ENCODE data around the gene AREG. TPM values are rescaled to one million over a fixed set of nuclear protein-coding genes. Genes with fewer than 3 reads are reported as not detected.

Gene AREG
- polyA plus RNA-seq, 1 donor (not counting 4 experiments of a cell fraction or from before 2014, with no cell fraction given), result 1,566 TPM

GRCh38 chr4:74428276-74428675, 16.7 kb upstream of the AREG start:
- Histone ChIP-seq H3K9ac (ENCODE audit: control insufficient read depth, extremely low read depth, insufficient read depth, low read length) (no peak overlapping the region), H3K4me2 (ENCODE audit: control insufficient read depth, extremely low read depth, insufficient read depth, low read depth, low read length) (peak overlapping the region; percentile 47), H3K27me3 (ENCODE audit: control insufficient read depth, extremely low read depth, insufficient read depth, low read length) (no peaks in the 10 kb centered on the region), H3K9me1 (ENCODE audit: control insufficient read depth, extremely low read depth, insufficient read depth, low read length) (no peaks in the 10 kb centered on the region), H3K9me3 (ENCODE audit: control insufficient read depth, low read depth, low read length) (no peaks in the 10 kb centered on the region), H3K4me3 (ENCODE audit: control insufficient read depth in 2 of 3, extremely low read depth in 1 of 3, insufficient read depth in 2 of 3, low read depth in 1 of 3, low read length in 3 of 3) (peak overlapping the region in 1 of 3 experiments; percentile 26), H3K79me2 (ENCODE audit: control insufficient read depth, insufficient read depth, low read length) (no peaks in the 10 kb centered on the region), H4K20me1 (ENCODE audit: control insufficient read depth, extremely low read depth, insufficient read depth, low read length) (no peaks in the 10 kb centered on the region), H3K4me1 (ENCODE audit: control insufficient read depth, extremely low read depth, insufficient read depth, low read length) (peaks cover 77% of the 10 kb centered on the region), H3K36me3 (ENCODE audit: control insufficient read depth in 2 of 2, extremely low read depth in 1 of 2, insufficient read depth in 2 of 2, low read length in 2 of 2) (no peaks in the 10 kb centered on the region), H2AFZ (ENCODE audit: control insufficient read depth, low read length) (no peak overlapping the region), H3K27ac (ENCODE audit: control insufficient read depth, insufficient read depth, low read length) (peak overlapping the region; percentile 61)
- no peak for TF ChIP-seq CTCF (optimal IDR thresholded peaks at IDR 0.05 in 1 of 3, IDR thresholded peaks at IDR 0.05 in 1 of 3, conservative IDR thresholded peaks at IDR 0.05 in 1 of 3; ENCODE audit: extremely low read depth in 1 of 3, insufficient read depth in 2 of 3, low read length in 3 of 3)
- TF ChIP-seq EZH2 (IDR thresholded peaks at IDR 0.05; ENCODE audit: low read length), result no peak
- FAIRE-seq (peak; percentile 81), DNase-seq (ENCODE audit: low read depth, low spot score) (no peak)
- dilution Hi-C loops (cut with MboI; ENCODE audit: extremely low pct_ligation_motif_present, low sequenced_read_pairs), result no loop called here

GRCh38 chr4:74431113-74431826, 13.7 kb upstream of the AREG start:
- DNase-seq (ENCODE audit: low read depth, low spot score) (peak; percentile 64), FAIRE-seq (peak; percentile 83)
- H3K4me2 ChIP-seq (ENCODE audit: control insufficient read depth, extremely low read depth, insufficient read depth, low read depth, low read length), result peak overlapping the region; percentile 2
- H3K79me2 ChIP-seq (ENCODE audit: control insufficient read depth, insufficient read depth, low read length), result no peaks in the 10 kb centered on the region
- no peak overlapping the region for H3K4me3 ChIP-seq (ENCODE audit: control insufficient read depth in 2 of 3, extremely low read depth in 1 of 3, insufficient read depth in 2 of 3, low read depth in 1 of 3, low read length in 3 of 3)
- no peaks in the 10 kb centered on the region for H4K20me1 ChIP-seq (ENCODE audit: control insufficient read depth, extremely low read depth, insufficient read depth, low read length)
- no peak overlapping the region for H2AFZ ChIP-seq (ENCODE audit: control insufficient read depth, low read length)
- H3K9me1 ChIP-seq (ENCODE audit: control insufficient read depth, extremely low read depth, insufficient read depth, low read length), result no peaks in the 10 kb centered on the region
- peak overlapping the region; percentile 73 for H3K27ac ChIP-seq (ENCODE audit: control insufficient read depth, insufficient read depth, low read length)
- dilution Hi-C loops (cut with MboI; ENCODE audit: extremely low pct_ligation_motif_present, low sequenced_read_pairs), result no loop called here
- no peaks in the 10 kb centered on the region for H3K27me3 ChIP-seq (ENCODE audit: control insufficient read depth, extremely low read depth, insufficient read depth, low read length)
- peaks cover 69% of the 10 kb centered on the region for H3K4me1 ChIP-seq (ENCODE audit: control insufficient read depth, extremely low read depth, insufficient read depth, low read length)
- no peaks in the 10 kb centered on the region for H3K9me3 ChIP-seq (ENCODE audit: control insufficient read depth, low read depth, low read length)
- peak overlapping the region; percentile 42 for H3K9ac ChIP-seq (ENCODE audit: control insufficient read depth, extremely low read depth, insufficient read depth, low read length)
- H3K36me3 ChIP-seq (ENCODE audit: control insufficient read depth in 2 of 2, extremely low read depth in 1 of 2, insufficient read depth in 2 of 2, low read length in 2 of 2), result no peaks in the 10 kb centered on the region
- TF ChIP-seq CTCF (optimal IDR thresholded peaks at IDR 0.05 in 1 of 3, IDR thresholded peaks at IDR 0.05 in 1 of 3, conservative IDR thresholded peaks at IDR 0.05 in 1 of 3; ENCODE audit: extremely low read depth in 1 of 3, insufficient read depth in 2 of 3, low read length in 3 of 3) (no peak), EZH2 (IDR thresholded peaks at IDR 0.05; ENCODE audit: low read length) (no peak)
